HG03045 (cell line): Measurements from ENCODE around the gene TRMT10C.
A peak's percentile ranks its signal among the peaks of the same experiment; 100 is the strongest.
"Not testable (repeated sequence)": the region's sequence is repeated elsewhere in the genome, so short reads cannot be mapped to it uniquely, and the experiment has no call there.

Experiments used
- ATAC-seq: cut with Tn5 transposase; IDR thresholded peaks from one replicate; pipeline ENCODE4 v1.9.1; 2021; ENCODE audit warnings: mild to moderate bottlenecking, moderate library complexity; ENCODE audit not compliant: unreplicated experiment

The TRMT10C gene

GRCh38 chr3:101548527-101549105 is 13.1 kb upstream of the TRMT10C start:
- ATAC-seq = no peak

DNA sequence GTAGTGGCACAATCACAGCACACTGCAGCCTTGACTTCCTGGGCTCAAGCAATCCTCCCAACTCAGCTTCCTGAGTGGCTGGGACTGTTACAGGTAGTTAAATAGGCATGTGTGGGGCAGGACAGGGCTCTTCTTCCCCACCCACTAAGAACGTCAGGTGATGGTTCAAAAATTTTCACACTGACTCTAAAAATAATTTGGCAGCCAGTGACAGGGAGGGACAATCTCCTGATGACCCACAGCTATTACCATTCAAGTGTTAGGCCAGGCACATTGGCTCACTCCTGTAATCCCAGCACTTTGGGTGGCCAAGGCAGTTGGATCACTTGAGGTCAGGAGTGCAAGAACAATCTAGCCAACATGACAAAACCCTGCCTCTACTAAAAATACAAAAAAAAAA is 12.2 kb upstream of the TRMT10C start:
- no peak for ATAC-seq

DNA sequence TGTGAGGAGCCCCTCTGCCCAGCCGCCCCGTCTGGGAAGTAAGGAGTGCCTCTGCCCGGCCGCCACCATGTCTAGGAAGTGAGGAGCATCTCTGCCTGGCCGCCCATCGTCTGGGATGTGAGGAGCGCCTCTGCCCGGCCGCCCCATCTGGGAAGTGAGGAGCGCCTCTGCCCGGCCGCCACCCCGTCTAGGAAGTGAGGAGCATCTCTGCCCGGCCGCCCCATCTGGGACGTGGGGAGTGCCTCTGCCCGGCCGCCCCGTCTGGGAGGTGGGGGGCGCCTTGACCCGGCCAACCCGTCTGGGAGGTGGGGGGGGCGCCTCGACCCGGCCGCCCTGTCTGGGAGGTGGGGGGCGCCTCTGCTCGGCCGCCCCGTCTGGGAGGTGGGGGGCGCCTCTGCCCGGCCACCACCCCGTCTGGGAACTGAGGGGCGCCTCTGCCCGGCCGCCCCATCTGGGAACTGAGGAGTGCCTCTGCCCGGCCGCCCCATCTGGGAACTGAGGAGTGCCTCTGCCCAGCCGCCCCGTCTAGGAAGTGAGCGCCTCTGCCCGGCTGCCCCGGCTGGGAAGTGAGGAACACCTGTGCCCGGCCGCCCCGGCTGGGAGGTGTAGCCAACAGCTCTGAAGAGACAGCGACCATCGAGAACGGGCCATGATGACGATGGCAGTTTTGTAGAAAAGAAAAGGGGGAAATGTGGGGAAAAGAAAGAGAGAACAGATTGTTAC is 10.1 kb upstream of the TRMT10C start:
- not testable (repeated sequence) for ATAC-seq

DNA sequence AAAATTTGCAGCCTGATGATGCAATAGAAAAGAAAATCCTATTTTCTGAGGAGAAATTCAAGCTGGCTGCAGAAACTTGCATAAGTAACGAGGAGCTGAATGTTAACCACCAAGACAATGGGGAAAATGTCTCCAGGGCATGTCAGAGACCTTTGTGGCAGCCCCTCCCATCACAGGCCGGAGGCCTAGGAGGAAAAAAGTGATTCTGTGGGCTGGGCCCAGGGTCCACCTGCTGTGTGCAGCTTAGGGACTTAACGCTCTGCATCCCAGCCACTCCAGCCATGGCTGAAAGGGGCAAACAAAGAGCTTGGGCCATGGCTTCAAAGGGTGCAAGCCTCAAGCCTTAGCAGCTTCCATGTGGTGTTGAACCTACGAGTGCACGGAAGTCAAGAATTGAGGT is 8.3 kb upstream of the TRMT10C start:
- not testable (repeated sequence) for ATAC-seq

- ATAC-seq = no peak
Observed at GRCh38 chr3:101556064-101556463, 5.6 kb upstream of the TRMT10C start.

DNA sequence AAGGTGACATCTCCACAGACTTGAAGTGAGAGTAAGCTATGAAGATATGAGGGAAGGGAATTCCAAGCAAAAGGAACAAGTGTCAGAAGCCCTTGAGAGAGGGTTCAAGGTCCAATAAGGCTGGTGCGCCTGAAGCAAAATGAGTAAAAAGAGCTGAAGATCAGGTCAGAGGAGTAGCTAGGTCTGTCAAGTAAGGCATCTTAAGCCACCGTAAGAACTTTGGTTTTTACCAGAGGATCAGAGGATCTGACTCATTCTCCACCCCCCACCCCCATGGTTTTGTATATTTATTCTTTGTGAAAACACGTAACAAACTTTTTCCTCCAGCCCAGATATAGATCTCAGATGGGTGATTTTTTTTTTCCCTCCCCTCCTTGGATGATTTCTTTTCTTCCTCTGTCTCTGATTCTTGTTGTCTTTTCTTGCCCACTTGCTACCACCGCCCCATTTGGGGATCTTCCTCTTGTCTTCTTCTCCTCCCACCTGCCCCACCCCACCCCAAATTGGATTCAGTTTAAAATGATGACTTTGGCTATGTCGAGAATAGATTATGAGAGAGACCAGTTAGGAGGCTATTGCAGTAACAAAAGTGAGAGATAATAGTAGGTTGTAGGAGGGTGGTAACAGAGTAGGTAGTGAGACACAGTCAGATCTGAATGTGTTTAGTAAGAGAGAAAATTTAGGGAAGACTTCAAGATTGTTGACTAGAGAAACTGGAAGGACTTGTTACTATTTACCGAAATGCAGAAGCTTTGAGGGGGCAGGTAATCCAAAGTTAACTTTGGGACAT is 6.1 kb downstream of the TRMT10C start:
- no peak for ATAC-seq

GRCh38 chr3:101571028-101571895 is 9.6 kb downstream of the TRMT10C start:
- ATAC-seq = no peak

GRCh38 chr3:101573449-101574387 is 12.1 kb downstream of the TRMT10C start, which contains the start of gene PCNP:
Gene PCNP (plus strand): TSS chr3:101574180. CDS start chr3:101574216, 36 bp downstream.
- peak; percentile 89 for ATAC-seq

- ATAC-seq = peak; percentile 47
Observed at GRCh38 chr3:101574388-101575112, 12.9 kb downstream of the TRMT10C start.

- ATAC-seq = no peak
Observed at GRCh38 chr3:101577286-101577685, 15.6 kb downstream of the TRMT10C start.

DNA sequence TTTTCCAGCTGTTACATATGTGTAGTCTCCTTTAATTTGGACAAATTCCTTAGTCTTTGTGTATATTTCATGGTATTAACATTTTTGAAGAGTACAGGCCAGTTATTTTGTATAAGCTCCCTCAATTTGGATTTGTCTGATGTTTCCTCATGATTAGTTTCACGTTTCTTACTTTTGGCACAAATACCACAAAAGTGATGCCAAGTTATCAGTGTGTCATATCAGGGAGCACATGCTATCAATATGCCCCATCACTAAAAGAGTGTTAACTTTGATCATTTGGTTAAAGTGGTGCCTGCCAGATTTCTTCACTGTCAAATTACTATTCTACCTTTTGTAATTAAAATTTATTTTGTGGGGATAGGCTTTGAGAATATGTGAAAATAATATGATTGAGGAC is 26.9 kb downstream of the TRMT10C start:
- ATAC-seq = no peak

- ATAC-seq = no peak
Observed at GRCh38 chr3:101591071-101591470, 29.4 kb downstream of the TRMT10C start.

DNA sequence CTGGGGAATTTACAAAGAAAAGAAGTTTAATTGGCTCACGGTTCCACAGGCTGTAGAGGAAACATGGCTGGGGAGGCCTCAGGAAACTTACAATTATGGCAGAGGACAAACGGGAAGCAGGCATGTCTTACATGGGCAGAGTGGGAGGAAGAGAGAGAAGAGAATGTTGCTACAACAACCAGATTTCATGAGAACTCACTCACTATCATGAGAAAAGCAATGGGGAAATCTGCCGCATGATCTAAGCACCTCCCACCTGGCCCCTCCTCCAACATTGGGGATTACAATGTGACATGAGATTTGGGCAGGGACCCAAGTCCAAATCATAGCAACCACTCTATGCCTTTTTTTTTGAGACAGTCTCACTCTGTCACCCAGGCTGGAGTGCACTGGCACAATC is 41.1 kb downstream of the TRMT10C start:
- no peak for ATAC-seq

DNA sequence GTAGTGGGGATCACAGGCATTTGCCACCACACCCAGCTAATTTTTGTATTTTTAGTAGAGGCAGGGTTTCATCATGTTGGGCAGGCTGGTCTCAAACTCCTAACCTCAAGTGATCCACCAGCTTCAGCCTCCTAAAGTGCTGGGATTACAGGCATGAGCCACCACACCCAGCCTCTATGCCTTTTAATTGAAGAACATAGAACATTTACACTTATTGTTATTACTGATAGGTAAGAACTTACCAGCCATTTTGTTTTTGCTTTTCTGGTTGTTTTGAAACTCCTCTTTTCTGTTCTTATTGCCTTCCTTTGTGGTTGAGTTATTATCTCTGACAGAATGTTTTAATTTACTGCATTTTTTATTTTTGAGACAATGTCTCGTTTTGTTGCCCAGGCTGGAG is 41.5 kb downstream of the TRMT10C start:
- no peak for ATAC-seq

DNA sequence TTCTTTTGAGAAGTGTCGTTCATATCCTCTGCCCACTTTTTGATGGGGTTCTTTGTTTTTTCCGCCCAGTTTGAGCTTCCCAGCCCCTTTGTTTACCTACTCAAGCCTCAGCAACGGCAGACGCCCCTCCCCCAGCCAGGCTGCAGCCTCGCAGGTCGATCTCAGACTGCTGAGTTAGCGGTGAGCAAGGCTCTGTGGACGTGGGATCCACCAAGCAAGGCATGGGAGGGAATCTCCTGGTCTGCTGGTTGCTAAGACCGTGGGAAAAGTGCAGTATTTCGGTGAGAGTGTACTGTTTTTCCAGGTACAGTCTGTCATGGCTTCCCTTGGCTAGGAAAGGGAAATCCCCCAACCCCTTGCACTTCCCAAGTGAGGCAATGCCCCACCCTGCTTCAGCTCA is 43.7 kb downstream of the TRMT10C start:
- ATAC-seq = not testable (repeated sequence)

- ATAC-seq = no peak
Observed at GRCh38 chr3:101611023-101611422, 49.4 kb downstream of the TRMT10C start.

DNA sequence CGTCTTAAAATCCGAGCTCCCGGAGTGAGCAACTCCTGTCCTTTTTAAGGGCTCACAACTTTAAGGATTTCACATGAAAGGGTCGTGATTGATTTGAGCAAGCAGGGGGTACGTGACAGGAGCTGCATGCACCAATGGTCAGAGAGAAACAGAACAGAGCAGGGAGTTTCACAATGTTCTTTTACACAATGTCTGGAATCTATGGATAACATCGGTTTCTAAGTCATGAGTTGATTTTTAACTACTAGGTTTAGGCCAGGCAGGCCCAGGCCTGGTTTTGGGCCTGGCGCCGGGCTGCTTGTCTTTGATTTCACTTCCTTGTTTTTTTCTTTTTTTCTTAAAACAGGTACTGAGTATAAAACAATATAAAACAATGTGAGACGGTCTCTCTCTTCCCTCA is 51.3 kb downstream of the TRMT10C start:
- not testable (repeated sequence) for ATAC-seq

- no peak for ATAC-seq
Observed at GRCh38 chr3:101615525-101615924, 53.9 kb downstream of the TRMT10C start.
